Liver (tissue), 3 donors: ENCODE results near the gene RAC2.

ENCODE experiments used
- ATF3 ChIP-seq: IDR thresholded peaks from 2 replicates; pipeline ENCODE4 v1.6.1; 2016; ENCODE audit warnings: antibody characterized with exemption
- CTCF ChIP-seq: fragments of 150-350 bp; IDR thresholded peaks from 2 replicates; pipeline ENCODE4 v1.5.1; 2017; ENCODE audit warnings: improper control_type of control experiment, low read depth, low read length; ENCODE audit not compliant: missing input control
- MAX ChIP-seq: IDR thresholded peaks from 2 replicates; pipeline ENCODE4 v1.6.1; 2016; ENCODE audit warnings: antibody characterized with exemption
- REST ChIP-seq: IDR thresholded peaks from 2 replicates; pipeline ENCODE4 v1.6.1; 2016; ENCODE audit warnings: antibody characterized with exemption, mild to moderate bottlenecking
- TAF1 ChIP-seq: conservative IDR thresholded peaks from 2 replicates; pipeline ENCODE4 v1.6.1; 2016; ENCODE audit warnings: antibody characterized with exemption, mild to moderate bottlenecking
- donor health status: healthy.
- donor health status: healthy.

GRCh38 chr22:37225481-37225880 lies 18.6 kb downstream of the RAC2 start:
- no peak for TF ChIP-seq MAX
- TF ChIP-seq CTCF, result no peak
- TF ChIP-seq TAF1, result no peak
- TF ChIP-seq REST, result no peak
- TF ChIP-seq ATF3, result no peak
